ENCODE measurements around the gene PLXDC1.

Gene PLXDC1

DNA sequence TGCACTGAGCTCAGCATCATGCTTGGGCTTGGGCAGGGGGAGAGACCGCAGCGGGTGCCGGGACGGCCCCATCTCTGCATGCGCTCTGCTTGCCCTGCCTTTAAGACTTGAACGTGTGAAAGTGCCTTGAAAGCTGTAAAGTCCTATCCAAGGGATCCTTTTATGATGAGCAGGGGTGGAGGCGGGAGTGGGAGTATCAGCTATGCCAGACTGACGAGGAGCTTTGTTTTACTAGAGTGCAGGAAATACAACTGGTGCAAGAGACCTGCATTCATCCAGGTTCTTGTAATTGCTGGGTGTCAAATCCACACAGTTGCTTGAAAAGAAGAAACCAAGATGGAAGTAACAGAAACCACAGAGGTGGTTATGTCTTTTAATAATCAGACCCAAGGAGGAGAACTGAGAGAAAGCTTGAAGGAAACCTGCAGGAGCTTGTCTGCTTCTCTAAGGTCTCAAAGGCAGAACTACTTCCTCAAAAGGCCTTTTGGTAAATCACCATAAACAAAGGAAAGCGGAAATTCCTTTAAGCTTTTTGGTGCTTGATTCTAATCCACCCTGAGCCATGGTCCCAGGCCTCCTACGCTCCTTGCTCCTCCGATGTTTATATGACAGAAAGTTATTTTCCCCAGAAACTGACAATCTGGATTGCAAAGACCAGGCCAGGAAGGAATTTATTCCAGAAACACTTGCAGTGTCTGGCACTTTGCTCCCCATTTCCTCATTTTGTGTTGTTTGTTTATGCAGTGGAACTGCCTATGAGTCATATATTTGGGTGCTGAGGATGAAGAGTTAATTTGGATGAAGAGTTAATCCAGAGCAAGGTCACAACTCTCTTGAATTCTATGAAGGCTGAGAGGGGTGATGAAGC is 132.9 kb downstream of the PLXDC1 start:
- no peak overlapping the region for H3K9ac ChIP-seq (ENCODE audit: low read length)
- no peaks in the 10 kb centered on the region for H3K27me3 ChIP-seq (ENCODE audit: insufficient read depth, low read length, poor library complexity)
- no peak overlapping the region for H4K8ac ChIP-seq (ENCODE audit: low read depth, low read length)
- no peaks in the 10 kb centered on the region for H3K4me1 ChIP-seq (ENCODE audit: control insufficient read depth, low read depth, low read length)
- H3K4ac ChIP-seq (ENCODE audit: low read depth, low read length) = no peak overlapping the region
- no peaks in the 10 kb centered on the region for H3K36me3 ChIP-seq (ENCODE audit: control insufficient read depth, insufficient read depth, low read length)
- WGBS (ENCODE audit: extremely low coverage, insufficient coverage, low lambda C conversion rate) = no CpG with 5 or more reads among the region's 11 CpGs
- no peak overlapping the region for H2BK5ac ChIP-seq (ENCODE audit: low read length)
- no peak overlapping the region for H3K18ac ChIP-seq (ENCODE audit: low read length)
- no peak overlapping the region for H2BK15ac ChIP-seq (replicated peaks; ENCODE audit: low read depth)
- no peak overlapping the region for H3K56ac ChIP-seq (ENCODE audit: low read length)
- no peaks in the 10 kb centered on the region for H3K79me1 ChIP-seq (ENCODE audit: low read length)
- no peak overlapping the region for H2AK5ac ChIP-seq (ENCODE audit: low read length)
- no peaks in the 10 kb centered on the region for H3K79me2 ChIP-seq (ENCODE audit: control insufficient read depth, insufficient read depth, low read length)
- no peak overlapping the region for H2BK120ac ChIP-seq (ENCODE audit: low read depth, low read length)
- no peak overlapping the region for H3K4me3 ChIP-seq (ENCODE audit: low read length)
- no peak overlapping the region for H3K23ac ChIP-seq (ENCODE audit: low read length)
- peak; percentile 25 for DNase-seq
- H4K5ac ChIP-seq (ENCODE audit: low read length) = no peak overlapping the region
- no peak overlapping the region for H3K4me2 ChIP-seq (ENCODE audit: low read length)
- no peak overlapping the region for H3K27ac ChIP-seq (ENCODE audit: low read depth, low read length)

GRCh38 chr17:39016193-39017153 is 135.0 kb downstream of the PLXDC1 start:
- no peaks in the 10 kb centered on the region for H3K79me1 ChIP-seq (ENCODE audit: low read length)
- H3K56ac ChIP-seq (ENCODE audit: low read length) = no peak overlapping the region
- H3K27me3 ChIP-seq (ENCODE audit: insufficient read depth, low read length, poor library complexity) = no peaks in the 10 kb centered on the region
- H4K8ac ChIP-seq (ENCODE audit: low read depth, low read length) = no peak overlapping the region
- H3K23ac ChIP-seq (ENCODE audit: low read length) = no peak overlapping the region
- H3K4me3 ChIP-seq (ENCODE audit: low read length) = no peak overlapping the region
- no peak overlapping the region for H2BK5ac ChIP-seq (ENCODE audit: low read length)
- no peak overlapping the region for H2AK5ac ChIP-seq (ENCODE audit: low read length)
- H3K27ac ChIP-seq (ENCODE audit: low read depth, low read length) = no peak overlapping the region
- no peak overlapping the region for H3K4me2 ChIP-seq (ENCODE audit: low read length)
- no peaks in the 10 kb centered on the region for H3K4me1 ChIP-seq (ENCODE audit: control insufficient read depth, low read depth, low read length)
- H3K36me3 ChIP-seq (ENCODE audit: control insufficient read depth, insufficient read depth, low read length) = no peaks in the 10 kb centered on the region
- no CpG with 5 or more reads among the region's 9 CpGs for WGBS (ENCODE audit: extremely low coverage, insufficient coverage, low lambda C conversion rate)
- no peak overlapping the region for H3K4ac ChIP-seq (ENCODE audit: low read depth, low read length)
- H2BK15ac ChIP-seq (replicated peaks; ENCODE audit: low read depth) = no peak overlapping the region
- no peak overlapping the region for H3K18ac ChIP-seq (ENCODE audit: low read length)
- DNase-seq = no peak
- no peak overlapping the region for H3K9ac ChIP-seq (ENCODE audit: low read length)
- H2BK120ac ChIP-seq (ENCODE audit: low read depth, low read length) = no peak overlapping the region
- H4K5ac ChIP-seq (ENCODE audit: low read length) = no peak overlapping the region
- H3K79me2 ChIP-seq (ENCODE audit: control insufficient read depth, insufficient read depth, low read length) = no peaks in the 10 kb centered on the region

- WGBS (ENCODE audit: extremely low coverage, insufficient coverage, low lambda C conversion rate) = no CpG with 5 or more reads among the region's 11 CpGs
- no peak overlapping the region for H3K4me2 ChIP-seq (ENCODE audit: low read length)
- DNase-seq = no peak
- no peak overlapping the region for H3K4me3 ChIP-seq (ENCODE audit: low read length)
- H3K4ac ChIP-seq (ENCODE audit: low read depth, low read length) = no peak overlapping the region
- H3K18ac ChIP-seq (ENCODE audit: low read length) = no peak overlapping the region
- no peak overlapping the region for H3K9ac ChIP-seq (ENCODE audit: low read length)
- H3K23ac ChIP-seq (ENCODE audit: low read length) = no peak overlapping the region
- H3K79me1 ChIP-seq (ENCODE audit: low read length) = no peaks in the 10 kb centered on the region
- H4K5ac ChIP-seq (ENCODE audit: low read length) = no peak overlapping the region
- no peak overlapping the region for H2BK120ac ChIP-seq (ENCODE audit: low read depth, low read length)
- no peaks in the 10 kb centered on the region for H3K4me1 ChIP-seq (ENCODE audit: control insufficient read depth, low read depth, low read length)
- no peaks in the 10 kb centered on the region for H3K79me2 ChIP-seq (ENCODE audit: control insufficient read depth, insufficient read depth, low read length)
- H3K36me3 ChIP-seq (ENCODE audit: control insufficient read depth, insufficient read depth, low read length) = no peaks in the 10 kb centered on the region
- no peak overlapping the region for H3K27ac ChIP-seq (ENCODE audit: low read depth, low read length)
- H3K27me3 ChIP-seq (ENCODE audit: insufficient read depth, low read length, poor library complexity) = no peaks in the 10 kb centered on the region
- H2BK15ac ChIP-seq (replicated peaks; ENCODE audit: low read depth) = no peak overlapping the region
- no peak overlapping the region for H2BK5ac ChIP-seq (ENCODE audit: low read length)
- no peak overlapping the region for H3K56ac ChIP-seq (ENCODE audit: low read length)
- H2AK5ac ChIP-seq (ENCODE audit: low read length) = no peak overlapping the region
- H4K8ac ChIP-seq (ENCODE audit: low read depth, low read length) = no peak overlapping the region
Measured at GRCh38 chr17:39015546-39015935, 135.9 kb downstream of the PLXDC1 start.

DNA sequence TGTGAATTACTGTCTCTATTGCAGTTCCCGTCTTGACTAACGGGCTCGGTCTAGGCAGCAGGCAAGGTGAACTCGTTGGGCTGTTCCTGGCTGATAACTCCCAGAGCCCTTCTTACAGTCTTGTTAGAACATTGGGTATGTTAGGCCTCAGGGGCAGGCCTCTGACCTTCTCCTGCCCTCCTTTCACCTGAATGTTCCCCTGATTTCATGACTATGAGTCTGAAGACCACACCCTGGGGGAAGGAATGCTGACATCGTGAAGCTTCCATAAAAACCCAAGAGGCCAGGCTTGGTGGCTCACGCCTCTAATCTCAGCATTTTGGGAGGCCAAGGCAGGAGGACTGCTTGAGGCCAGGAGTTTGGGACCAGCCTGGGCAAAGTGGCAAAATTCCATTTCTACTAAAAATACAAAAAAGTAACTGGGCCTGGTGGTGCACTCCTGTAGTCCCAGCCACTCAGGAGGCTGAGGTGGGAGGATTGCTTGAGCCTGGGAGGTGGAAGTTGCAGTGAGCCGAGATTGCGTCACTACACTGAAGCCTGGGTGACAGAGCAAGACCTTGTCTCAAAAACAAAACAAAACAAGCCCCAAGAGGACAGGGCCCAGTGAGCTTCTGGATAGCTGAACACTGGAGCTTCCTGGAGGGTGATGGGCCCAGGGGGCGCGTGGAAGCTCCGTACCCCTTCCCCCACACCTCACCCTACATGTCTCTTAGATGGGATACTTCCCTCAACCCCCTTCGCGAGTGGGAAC is 136.5 kb downstream of the PLXDC1 start:
- Histone ChIP-seq H3K36me3 (ENCODE audit: control insufficient read depth, insufficient read depth, low read length) (no peaks in the 10 kb centered on the region), H3K4me3 (ENCODE audit: low read length) (no peak overlapping the region), H2BK15ac (replicated peaks; ENCODE audit: low read depth) (no peak overlapping the region), H4K8ac (ENCODE audit: low read depth, low read length) (no peak overlapping the region), H4K5ac (ENCODE audit: low read length) (no peak overlapping the region), H2BK5ac (ENCODE audit: low read length) (no peak overlapping the region), H2AK5ac (ENCODE audit: low read length) (no peak overlapping the region), H3K4me1 (ENCODE audit: control insufficient read depth, low read depth, low read length) (no peaks in the 10 kb centered on the region), H3K4me2 (ENCODE audit: low read length) (no peak overlapping the region), H3K4ac (ENCODE audit: low read depth, low read length) (no peak overlapping the region), H3K79me2 (ENCODE audit: control insufficient read depth, insufficient read depth, low read length) (no peaks in the 10 kb centered on the region), H3K56ac (ENCODE audit: low read length) (no peak overlapping the region), H3K27me3 (ENCODE audit: insufficient read depth, low read length, poor library complexity) (no peaks in the 10 kb centered on the region), H3K27ac (ENCODE audit: low read depth, low read length) (no peak overlapping the region), H3K79me1 (ENCODE audit: low read length) (no peaks in the 10 kb centered on the region), H3K18ac (ENCODE audit: low read length) (peak overlapping the region; percentile 43), H2BK120ac (ENCODE audit: low read depth, low read length) (no peak overlapping the region), H3K23ac (ENCODE audit: low read length) (no peak overlapping the region), H3K9ac (ENCODE audit: low read length) (no peak overlapping the region)
- WGBS (ENCODE audit: extremely low coverage, insufficient coverage, low lambda C conversion rate) = no CpG with 5 or more reads among the region's 13 CpGs
- DNase-seq = peak; percentile 55

- Histone ChIP-seq H3K18ac (ENCODE audit: low read length) (peak overlapping the region; percentile 43), H2BK5ac (ENCODE audit: low read length) (no peak overlapping the region), H3K27me3 (ENCODE audit: insufficient read depth, low read length, poor library complexity) (no peaks in the 10 kb centered on the region), H2BK15ac (replicated peaks; ENCODE audit: low read depth) (no peak overlapping the region), H3K4me2 (ENCODE audit: low read length) (no peak overlapping the region), H3K27ac (ENCODE audit: low read depth, low read length) (no peak overlapping the region), H3K79me2 (ENCODE audit: control insufficient read depth, insufficient read depth, low read length) (no peaks in the 10 kb centered on the region), H2BK120ac (ENCODE audit: low read depth, low read length) (no peak overlapping the region), H3K36me3 (ENCODE audit: control insufficient read depth, insufficient read depth, low read length) (no peaks in the 10 kb centered on the region), H3K9ac (ENCODE audit: low read length) (no peak overlapping the region), H3K4ac (ENCODE audit: low read depth, low read length) (no peak overlapping the region), H3K4me3 (ENCODE audit: low read length) (no peak overlapping the region), H2AK5ac (ENCODE audit: low read length) (no peak overlapping the region), H4K5ac (ENCODE audit: low read length) (no peak overlapping the region), H3K4me1 (ENCODE audit: control insufficient read depth, low read depth, low read length) (no peaks in the 10 kb centered on the region), H4K8ac (ENCODE audit: low read depth, low read length) (no peak overlapping the region), H3K56ac (ENCODE audit: low read length) (no peak overlapping the region), H3K79me1 (ENCODE audit: low read length) (no peaks in the 10 kb centered on the region), H3K23ac (ENCODE audit: low read length) (no peak overlapping the region)
- WGBS (ENCODE audit: extremely low coverage, insufficient coverage, low lambda C conversion rate) = no CpG with 5 or more reads among the region's 4 CpGs
- DNase-seq = peak; percentile 44
Measured at GRCh38 chr17:39014044-39014794, 137.2 kb downstream of the PLXDC1 start.
